ENCODE results near the gene MLPH.

The MLPH gene

DNA sequence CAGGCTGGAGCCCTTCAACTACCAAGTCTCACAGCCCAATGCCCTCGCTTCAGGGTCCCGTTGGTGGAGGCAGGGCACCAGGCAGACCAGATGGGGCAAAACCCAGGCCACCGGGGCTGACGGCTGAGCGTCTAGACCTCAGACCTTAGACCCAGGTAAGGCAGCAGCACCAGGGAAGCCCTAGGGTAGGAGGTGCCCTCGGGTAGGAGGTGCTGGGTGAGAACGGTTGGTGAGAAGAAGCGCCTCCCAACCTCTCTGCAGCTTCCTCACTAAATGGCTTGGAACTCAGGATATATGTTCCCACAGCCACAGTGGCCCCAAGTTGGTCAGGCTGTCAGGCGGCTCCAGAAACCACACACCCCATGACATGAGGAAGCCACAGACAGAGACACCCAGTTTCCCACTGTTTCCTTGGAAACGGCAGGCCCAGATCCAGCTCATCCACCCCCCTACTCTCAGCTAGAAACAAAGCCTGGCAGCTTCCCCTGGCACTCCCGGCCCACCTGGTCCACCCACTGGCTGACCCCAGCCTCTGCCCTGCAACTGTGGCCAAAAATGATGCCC lies 13.1 kb upstream of the MLPH start:
- peak; percentile 25 to 57 for DNase-seq (ENCODE audit: low read depth in 1 of 2, low spot score in 1 of 2)
- H3K27ac ChIP-seq (replicated peaks): no peak overlapping the region; the same call in 1 of the 2 replicates

DNA sequence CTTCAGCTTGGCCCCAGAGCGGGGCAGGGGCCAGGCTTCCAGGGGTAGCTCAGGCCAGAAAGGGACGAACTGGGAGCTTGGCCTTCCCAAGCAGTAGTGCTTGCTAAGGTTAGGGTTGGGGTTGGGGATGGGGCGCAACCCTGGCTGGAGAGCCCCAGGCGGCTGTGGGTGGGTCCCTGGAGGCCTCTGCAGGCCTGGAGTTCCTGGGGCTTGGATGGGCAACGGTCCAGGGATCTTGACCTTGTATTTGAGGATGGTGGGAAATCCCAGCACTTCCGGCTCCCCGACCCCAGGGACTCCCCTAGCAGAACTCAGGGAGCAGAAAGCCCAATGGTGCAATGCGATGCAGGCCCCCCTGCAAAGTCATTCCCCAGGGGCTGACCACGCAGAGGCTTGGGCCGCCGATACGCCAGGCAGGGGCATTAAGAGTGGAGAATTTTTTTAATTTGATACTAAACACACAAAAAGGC lies 12.6 kb upstream of the MLPH start:
- TF ChIP-seq, protein P1, sequence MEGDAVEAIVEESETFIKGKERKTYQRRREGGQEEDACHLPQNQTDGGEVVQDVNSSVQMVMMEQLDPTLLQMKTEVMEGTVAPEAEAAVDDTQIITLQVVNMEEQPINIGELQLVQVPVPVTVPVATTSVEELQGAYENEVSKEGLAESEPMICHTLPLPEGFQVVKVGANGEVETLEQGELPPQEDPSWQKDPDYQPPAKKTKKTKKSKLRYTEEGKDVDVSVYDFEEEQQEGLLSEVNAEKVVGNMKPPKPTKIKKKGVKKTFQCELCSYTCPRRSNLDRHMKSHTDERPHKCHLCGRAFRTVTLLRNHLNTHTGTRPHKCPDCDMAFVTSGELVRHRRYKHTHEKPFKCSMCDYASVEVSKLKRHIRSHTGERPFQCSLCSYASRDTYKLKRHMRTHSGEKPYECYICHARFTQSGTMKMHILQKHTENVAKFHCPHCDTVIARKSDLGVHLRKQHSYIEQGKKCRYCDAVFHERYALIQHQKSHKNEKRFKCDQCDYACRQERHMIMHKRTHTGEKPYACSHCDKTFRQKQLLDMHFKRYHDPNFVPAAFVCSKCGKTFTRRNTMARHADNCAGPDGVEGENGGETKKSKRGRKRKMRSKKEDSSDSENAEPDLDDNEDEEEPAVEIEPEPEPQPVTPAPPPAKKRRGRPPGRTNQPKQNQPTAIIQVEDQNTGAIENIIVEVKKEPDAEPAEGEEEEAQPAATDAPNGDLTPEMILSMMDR (IDR thresholded peaks at IDR 0.05; ENCODE audit: insufficient read depth, low read length): no peak
- TF ChIP-seq, protein P2, sequence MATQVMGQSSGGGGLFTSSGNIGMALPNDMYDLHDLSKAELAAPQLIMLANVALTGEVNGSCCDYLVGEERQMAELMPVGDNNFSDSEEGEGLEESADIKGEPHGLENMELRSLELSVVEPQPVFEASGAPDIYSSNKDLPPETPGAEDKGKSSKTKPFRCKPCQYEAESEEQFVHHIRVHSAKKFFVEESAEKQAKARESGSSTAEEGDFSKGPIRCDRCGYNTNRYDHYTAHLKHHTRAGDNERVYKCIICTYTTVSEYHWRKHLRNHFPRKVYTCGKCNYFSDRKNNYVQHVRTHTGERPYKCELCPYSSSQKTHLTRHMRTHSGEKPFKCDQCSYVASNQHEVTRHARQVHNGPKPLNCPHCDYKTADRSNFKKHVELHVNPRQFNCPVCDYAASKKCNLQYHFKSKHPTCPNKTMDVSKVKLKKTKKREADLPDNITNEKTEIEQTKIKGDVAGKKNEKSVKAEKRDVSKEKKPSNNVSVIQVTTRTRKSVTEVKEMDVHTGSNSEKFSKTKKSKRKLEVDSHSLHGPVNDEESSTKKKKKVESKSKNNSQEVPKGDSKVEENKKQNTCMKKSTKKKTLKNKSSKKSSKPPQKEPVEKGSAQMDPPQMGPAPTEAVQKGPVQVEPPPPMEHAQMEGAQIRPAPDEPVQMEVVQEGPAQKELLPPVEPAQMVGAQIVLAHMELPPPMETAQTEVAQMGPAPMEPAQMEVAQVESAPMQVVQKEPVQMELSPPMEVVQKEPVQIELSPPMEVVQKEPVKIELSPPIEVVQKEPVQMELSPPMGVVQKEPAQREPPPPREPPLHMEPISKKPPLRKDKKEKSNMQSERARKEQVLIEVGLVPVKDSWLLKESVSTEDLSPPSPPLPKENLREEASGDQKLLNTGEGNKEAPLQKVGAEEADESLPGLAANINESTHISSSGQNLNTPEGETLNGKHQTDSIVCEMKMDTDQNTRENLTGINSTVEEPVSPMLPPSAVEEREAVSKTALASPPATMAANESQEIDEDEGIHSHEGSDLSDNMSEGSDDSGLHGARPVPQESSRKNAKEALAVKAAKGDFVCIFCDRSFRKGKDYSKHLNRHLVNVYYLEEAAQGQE (IDR thresholded peaks at IDR 0.05; ENCODE audit: insufficient replicate concordance, low read depth): no peak
- TF ChIP-seq POLR2AphosphoS5 (IDR thresholded peaks at IDR 0.05; ENCODE audit: low read depth) (no peak), SPI1 (IDR thresholded peaks at IDR 0.05; ENCODE audit: borderline replicate concordance, low read depth) (no peak), GABPA (IDR thresholded peaks at IDR 0.05; ENCODE audit: low read depth) (no peak)
- peaks cover 17% of the 10 kb centered on the region for H3K27me3 ChIP-seq (ENCODE audit: insufficient read depth, poor library complexity, severe bottlenecking)
- H3K27ac ChIP-seq (replicated peaks): peak overlapping the region; percentile 52
- peak overlapping the region; percentile 50 for H3K4me3 ChIP-seq (replicated peaks; ENCODE audit: insufficient read depth, low read length)
- DNase-seq (ENCODE audit: low read depth in 1 of 2, low spot score in 1 of 2): no peak

More for the DNA sequence above, 13.1 kb upstream of the MLPH start:
- peaks cover 16% of the 10 kb centered on the region for H3K27me3 ChIP-seq (ENCODE audit: insufficient read depth, poor library complexity, severe bottlenecking)
- no peak overlapping the region for H3K4me3 ChIP-seq (replicated peaks; ENCODE audit: insufficient read depth, low read length)
- TF ChIP-seq SPI1 (IDR thresholded peaks at IDR 0.05; ENCODE audit: borderline replicate concordance, low read depth): no peak
- TF ChIP-seq, protein P2 (IDR thresholded peaks at IDR 0.05; ENCODE audit: insufficient replicate concordance, low read depth): no peak
- TF ChIP-seq GABPA (IDR thresholded peaks at IDR 0.05; ENCODE audit: low read depth): no peak
- TF ChIP-seq, protein P1 (IDR thresholded peaks at IDR 0.05; ENCODE audit: insufficient read depth, low read length): no peak
- TF ChIP-seq POLR2AphosphoS5 (IDR thresholded peaks at IDR 0.05; ENCODE audit: low read depth): no peak

DNA sequence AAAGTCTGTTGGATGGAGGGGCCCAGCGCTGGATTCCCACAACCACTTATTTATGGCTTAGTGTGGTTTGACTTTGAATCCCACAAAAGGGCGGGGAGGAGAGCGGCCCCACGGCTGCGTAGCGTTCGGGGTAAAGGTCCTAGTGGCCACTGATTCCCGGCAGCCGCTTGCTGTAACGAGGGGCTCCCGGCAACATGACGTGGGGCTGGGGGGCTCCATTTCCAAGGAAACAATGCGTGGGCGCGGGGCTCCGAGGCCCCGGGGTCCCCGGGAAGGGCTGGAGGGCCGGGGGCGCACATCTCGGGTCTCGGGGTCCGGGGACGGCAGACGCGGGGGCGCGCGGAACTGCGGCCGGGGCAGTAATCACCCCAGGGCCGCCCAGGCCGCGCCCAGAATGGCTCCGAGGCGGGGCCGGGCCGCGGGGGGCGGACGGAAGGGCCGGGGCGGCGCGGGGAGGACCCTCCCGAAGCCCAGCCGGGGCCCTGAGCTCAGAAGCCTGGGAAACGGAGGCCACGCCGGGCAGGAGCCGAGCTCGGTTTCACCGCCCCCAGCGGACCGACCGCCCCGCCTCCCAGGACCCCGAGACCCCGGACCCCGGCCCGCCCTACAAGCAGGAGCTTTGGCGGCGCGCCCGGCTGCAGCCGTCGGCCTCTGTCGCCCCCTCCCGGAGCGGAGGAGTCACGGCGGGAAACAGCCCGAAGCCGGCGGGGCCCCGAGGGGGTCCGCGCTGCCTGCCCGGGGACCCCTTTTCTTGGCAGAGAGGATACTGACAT lies 11.9 kb upstream of the MLPH start:
- Histone ChIP-seq H3K4me3 (replicated peaks; ENCODE audit: insufficient read depth, low read length) (peak overlapping the region; percentile 50), H3K27ac (replicated peaks) (peak overlapping the region; percentile 52), H3K27me3 (ENCODE audit: insufficient read depth, poor library complexity, severe bottlenecking) (peaks cover 17% of the 10 kb centered on the region)
- no peak for TF ChIP-seq GABPA (IDR thresholded peaks at IDR 0.05; ENCODE audit: low read depth)
- TF ChIP-seq, protein P2 (IDR thresholded peaks at IDR 0.05; ENCODE audit: insufficient replicate concordance, low read depth): no peak
- TF ChIP-seq SPI1 (IDR thresholded peaks at IDR 0.05; ENCODE audit: borderline replicate concordance, low read depth): no peak
- TF ChIP-seq, protein P1 (IDR thresholded peaks at IDR 0.05; ENCODE audit: insufficient read depth, low read length): peak; percentile 58
- DNase-seq (ENCODE audit: low read depth in 1 of 2, low spot score in 1 of 2): peak; percentile 38 to 56

Data from HL-60 (cell line).